ENCODE data around the gene CRAMP1.

CRAMP1 gene

GRCh38 chr16:1580956-1581355 lies 31.2 kb upstream of the CRAMP1 start:
- no peaks in the 10 kb centered on the region for H3K27me3 Mint-ChIP-seq (ENCODE audit: low read depth)
- no peaks in the 10 kb centered on the region for H3K9me3 Mint-ChIP-seq
- H3K4me1 Mint-ChIP-seq = no peaks in the 10 kb centered on the region
- peaks cover 65% of the 10 kb centered on the region for H3K36me3 Mint-ChIP-seq (ENCODE audit: low read depth)
- no peak for TF ChIP-seq CTCF (IDR thresholded peaks at IDR 0.05; ENCODE audit: unreplicated experiment in 3 of 3)
- H3K27ac Mint-ChIP-seq = no peak overlapping the region
- no peak overlapping the region for H3K4me3 Mint-ChIP-seq

DNA sequence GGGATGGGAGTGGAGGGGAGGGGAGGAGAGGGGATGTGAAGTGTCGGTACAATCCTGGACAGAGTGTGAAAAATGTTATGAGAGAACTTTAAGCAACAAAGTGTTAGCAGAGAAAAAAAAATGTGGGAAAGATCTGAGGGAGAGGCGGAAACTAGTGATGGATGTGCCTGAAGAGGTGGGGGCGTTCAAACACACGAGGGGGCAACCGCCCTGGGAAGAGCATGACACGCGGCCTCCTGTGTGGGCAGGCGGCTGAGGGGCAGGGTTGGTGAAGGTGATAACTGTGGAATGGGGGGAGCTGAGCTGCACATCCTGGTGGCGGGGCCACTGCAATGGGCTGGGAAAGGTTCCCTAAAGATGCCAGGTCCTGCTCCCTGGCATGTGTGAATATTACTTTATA lies 30.4 kb upstream of the CRAMP1 start:
- no peak for TF ChIP-seq CTCF (IDR thresholded peaks at IDR 0.05; ENCODE audit: unreplicated experiment in 3 of 3)
- H3K36me3 Mint-ChIP-seq (ENCODE audit: low read depth) = peaks cover 67% of the 10 kb centered on the region
- H3K4me3 Mint-ChIP-seq = no peak overlapping the region
- H3K4me1 Mint-ChIP-seq = no peaks in the 10 kb centered on the region
- H3K9me3 Mint-ChIP-seq = no peaks in the 10 kb centered on the region
- no peak overlapping the region for H3K27ac Mint-ChIP-seq
- no peaks in the 10 kb centered on the region for H3K27me3 Mint-ChIP-seq (ENCODE audit: low read depth)

DNA sequence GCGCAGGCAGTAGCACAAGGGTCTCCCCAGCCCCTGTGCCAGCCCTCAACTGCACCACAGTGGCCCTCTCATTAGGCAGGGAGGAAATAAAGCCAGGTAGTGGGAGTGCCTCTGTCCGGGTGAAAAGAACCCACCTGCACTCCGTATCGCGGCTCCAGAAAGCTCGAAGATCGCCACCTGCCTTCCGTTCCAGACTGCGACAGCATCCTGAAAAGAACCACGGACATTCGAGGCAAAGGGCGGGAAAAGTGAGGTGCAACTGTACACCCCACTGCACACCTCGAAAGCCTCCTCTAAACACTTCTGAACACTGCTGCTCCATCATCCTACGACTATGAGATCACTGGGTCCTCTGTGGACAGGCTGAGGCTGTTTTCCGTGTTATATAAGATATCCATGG lies 29.0 kb upstream of the CRAMP1 start:
- H3K4me1 Mint-ChIP-seq = no peaks in the 10 kb centered on the region
- H3K27ac Mint-ChIP-seq = no peak overlapping the region
- H3K9me3 Mint-ChIP-seq = no peaks in the 10 kb centered on the region
- no peak overlapping the region for H3K4me3 Mint-ChIP-seq
- peaks cover 66% of the 10 kb centered on the region for H3K36me3 Mint-ChIP-seq (ENCODE audit: low read depth)
- no peak for TF ChIP-seq CTCF (IDR thresholded peaks at IDR 0.05; ENCODE audit: unreplicated experiment in 3 of 3)
- no peaks in the 10 kb centered on the region for H3K27me3 Mint-ChIP-seq (ENCODE audit: low read depth)

DNA sequence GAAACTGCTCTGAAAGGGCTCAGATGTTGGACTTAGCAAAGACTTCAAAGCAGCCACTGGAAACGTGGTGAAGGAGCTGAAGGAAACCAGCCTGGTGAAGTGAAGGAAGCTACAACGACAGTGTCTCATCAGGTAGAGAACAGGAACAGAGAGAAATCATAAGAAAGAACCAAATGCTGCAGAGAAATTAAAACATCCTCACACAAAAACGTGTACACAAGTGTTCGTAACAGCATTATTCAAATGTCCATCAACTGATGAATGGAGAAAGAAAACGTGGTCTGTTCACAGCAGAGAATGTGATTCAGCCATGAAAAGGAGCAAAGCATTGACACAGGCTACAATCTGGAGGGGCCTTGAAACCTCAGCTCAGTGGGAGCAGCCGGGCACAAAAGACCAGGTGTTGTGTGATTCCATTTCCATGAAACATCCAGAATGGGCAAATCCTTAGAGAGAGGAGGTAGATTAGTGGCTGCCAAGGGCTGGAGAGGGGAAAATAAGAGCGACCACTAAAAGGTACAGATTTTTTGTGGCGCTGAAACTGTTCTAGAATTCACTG lies 27.2 kb upstream of the CRAMP1 start:
- Mint-ChIP-seq H3K27me3 (ENCODE audit: low read depth) (no peaks in the 10 kb centered on the region), H3K27ac (no peak overlapping the region), H3K4me1 (no peaks in the 10 kb centered on the region), H3K4me3 (no peak overlapping the region), H3K36me3 (ENCODE audit: low read depth) (peaks cover 60% of the 10 kb centered on the region), H3K9me3 (no peaks in the 10 kb centered on the region)
- no peak for TF ChIP-seq CTCF (IDR thresholded peaks at IDR 0.05; ENCODE audit: unreplicated experiment in 3 of 3)

- no peak for TF ChIP-seq CTCF (IDR thresholded peaks at IDR 0.05; ENCODE audit: unreplicated experiment in 3 of 3)
- H3K27me3 Mint-ChIP-seq (ENCODE audit: low read depth) = peaks cover 3% of the 10 kb centered on the region
- no peak overlapping the region for H3K27ac Mint-ChIP-seq
- H3K4me3 Mint-ChIP-seq = no peak overlapping the region
- H3K4me1 Mint-ChIP-seq = no peaks in the 10 kb centered on the region
- H3K9me3 Mint-ChIP-seq = no peaks in the 10 kb centered on the region
- H3K36me3 Mint-ChIP-seq (ENCODE audit: low read depth) = peaks cover 34% of the 10 kb centered on the region
Observed at GRCh38 chr16:1590366-1590765, 21.8 kb upstream of the CRAMP1 start.

- TF ChIP-seq CTCF (IDR thresholded peaks at IDR 0.05; ENCODE audit: unreplicated experiment in 3 of 3) = no peak
- peaks cover 35% of the 10 kb centered on the region for H3K36me3 Mint-ChIP-seq (ENCODE audit: low read depth)
- H3K9me3 Mint-ChIP-seq = no peaks in the 10 kb centered on the region
- H3K4me3 Mint-ChIP-seq = no peak overlapping the region
- H3K27me3 Mint-ChIP-seq (ENCODE audit: low read depth) = peaks cover 3% of the 10 kb centered on the region
- H3K4me1 Mint-ChIP-seq = no peaks in the 10 kb centered on the region
- H3K27ac Mint-ChIP-seq = no peak overlapping the region
Observed at GRCh38 chr16:1590930-1591705, 21.0 kb upstream of the CRAMP1 start.
